ENCODE results near the gene FNDC11.
A peak's percentile ranks its signal among the peaks of the same experiment; 100 is the strongest.

FNDC11 gene

GRCh38 chr20:63540417-63541186 lies 13.4 kb upstream of the FNDC11 start:
- DNase-seq, result no peak

DNA sequence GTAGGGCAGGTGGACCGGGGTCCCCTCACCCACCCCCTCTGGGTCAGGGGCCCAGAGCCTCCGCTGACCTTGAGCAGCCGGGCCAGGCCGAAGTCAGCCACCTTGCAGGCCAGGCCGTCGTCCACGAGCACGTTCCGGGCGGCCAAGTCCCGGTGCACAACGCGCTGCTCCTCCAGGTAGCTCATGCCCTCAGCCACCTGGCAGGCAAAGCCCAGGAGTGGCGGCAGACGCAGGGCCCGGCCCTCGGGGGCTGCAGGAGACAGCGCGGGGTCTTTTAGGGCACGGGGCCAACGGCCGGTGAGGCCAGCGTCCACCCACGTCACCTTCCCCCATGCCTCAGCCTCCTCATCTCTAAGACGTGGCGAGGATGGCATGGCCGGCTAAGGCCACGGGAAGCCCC lies 12.6 kb upstream of the FNDC11 start:
- DNase-seq, result no peak

- no peak for DNase-seq
Observed at GRCh38 chr20:63542031-63542559, 11.9 kb upstream of the FNDC11 start.

DNA sequence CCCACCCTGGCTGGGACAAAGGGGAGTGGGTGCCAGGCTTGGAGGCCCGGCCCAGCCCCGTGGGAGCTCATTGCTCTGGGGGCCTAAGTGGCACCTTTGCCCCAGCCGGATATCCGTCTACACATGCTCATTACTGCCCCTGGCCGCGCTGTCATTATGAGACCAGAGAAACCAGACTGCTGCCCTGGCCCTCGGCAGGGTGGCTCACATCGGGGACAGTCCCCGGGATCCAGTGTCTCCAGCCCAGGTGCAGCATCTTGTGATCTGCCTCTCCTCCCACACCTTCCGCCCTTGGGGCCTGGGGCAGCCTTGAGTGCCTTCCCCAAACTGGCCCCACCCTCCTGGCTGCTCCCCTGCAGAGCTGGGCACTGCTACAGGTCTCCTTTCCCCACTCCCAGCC lies 11.3 kb upstream of the FNDC11 start:
- DNase-seq, result no peak

- no peak for DNase-seq
Observed at GRCh38 chr20:63543131-63543530, 10.8 kb upstream of the FNDC11 start.

DNA sequence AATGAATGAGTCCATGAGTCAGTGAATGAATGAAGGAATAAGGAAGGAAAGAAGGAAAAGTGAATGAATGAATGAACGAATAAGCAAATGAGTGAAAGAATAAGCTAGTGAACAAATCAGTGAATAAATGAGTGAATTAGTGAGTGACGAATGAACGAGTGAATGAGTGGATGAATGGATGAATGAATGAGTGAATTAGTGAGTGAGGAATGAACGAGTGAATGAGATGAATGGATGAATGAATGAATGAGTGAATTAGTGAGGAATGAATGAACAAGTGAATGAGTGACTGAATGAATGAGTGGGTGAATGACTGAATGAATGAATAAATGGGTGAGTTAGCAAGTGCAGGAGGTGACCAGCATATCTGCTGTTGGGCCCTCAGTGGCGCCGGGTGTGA lies 10.2 kb upstream of the FNDC11 start:
- no peak for DNase-seq

DNA sequence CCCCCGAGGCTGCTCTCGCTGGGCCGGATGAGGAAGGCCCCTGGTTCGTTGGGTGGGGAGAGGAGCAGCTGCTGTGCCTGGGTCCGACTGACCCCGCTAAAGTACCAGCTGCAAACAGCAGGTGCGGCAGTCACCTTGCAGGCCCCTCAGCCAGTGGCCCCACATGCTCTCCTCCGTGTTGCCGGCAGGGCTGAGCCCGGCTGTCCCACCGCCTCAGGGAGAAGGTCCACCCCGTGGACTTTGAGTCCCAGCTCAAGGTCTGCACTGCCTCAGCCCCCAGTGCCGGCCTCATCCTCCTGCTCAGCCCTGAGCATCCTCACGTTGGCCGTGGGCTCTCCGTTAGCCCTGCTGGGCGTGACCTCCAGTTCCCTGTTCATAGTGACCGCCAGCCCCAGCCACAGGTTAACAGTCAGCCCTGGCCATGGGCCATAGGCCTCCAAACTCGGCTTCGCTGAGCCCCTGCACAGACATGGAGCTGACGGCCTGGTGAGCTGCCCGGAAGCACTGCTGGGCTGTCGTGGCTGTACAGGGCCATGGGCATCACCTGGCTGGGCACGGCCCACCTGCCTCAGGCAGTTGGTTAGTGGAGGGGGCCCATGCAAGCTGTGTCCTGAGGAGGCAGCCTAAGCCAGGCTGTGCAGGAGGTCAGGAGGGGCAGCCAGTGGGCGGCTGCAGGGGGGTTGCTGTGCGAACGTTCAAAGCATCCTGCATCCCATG lies 9.6 kb upstream of the FNDC11 start:
- DNase-seq, result no peak

DNA sequence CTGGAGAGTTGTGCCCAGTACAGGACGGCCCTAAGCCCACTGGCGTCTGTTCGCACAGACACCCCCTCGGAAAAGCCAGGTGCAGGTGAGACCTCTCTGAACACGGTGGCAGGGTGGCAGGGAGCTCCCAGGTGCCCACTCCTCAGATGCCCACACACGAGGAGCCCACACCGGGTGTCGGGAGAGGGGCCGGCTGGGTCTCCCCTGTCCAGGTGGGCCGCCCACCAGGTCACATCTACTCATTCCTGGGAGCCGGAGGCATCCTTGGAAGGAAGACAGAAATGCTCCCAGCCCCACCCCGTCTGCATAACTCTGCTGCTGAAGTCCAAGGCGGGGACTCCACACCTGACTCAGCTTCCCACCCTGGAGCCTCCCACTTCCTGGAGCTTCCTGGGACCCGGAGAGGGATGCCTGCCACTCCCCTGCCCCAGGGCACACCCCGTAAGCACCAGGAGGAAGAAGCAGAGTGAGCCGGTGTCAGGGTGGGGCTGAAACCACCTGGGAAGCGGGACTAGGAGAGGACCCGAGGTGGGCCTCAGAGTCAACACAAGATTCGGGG lies 8.9 kb upstream of the FNDC11 start:
- DNase-seq, result no peak

- no peak for DNase-seq
Observed at GRCh38 chr20:63545814-63546213, 8.1 kb upstream of the FNDC11 start.

- DNase-seq, result no peak
Observed at GRCh38 chr20:63546256-63546955, 7.6 kb upstream of the FNDC11 start.

DNA sequence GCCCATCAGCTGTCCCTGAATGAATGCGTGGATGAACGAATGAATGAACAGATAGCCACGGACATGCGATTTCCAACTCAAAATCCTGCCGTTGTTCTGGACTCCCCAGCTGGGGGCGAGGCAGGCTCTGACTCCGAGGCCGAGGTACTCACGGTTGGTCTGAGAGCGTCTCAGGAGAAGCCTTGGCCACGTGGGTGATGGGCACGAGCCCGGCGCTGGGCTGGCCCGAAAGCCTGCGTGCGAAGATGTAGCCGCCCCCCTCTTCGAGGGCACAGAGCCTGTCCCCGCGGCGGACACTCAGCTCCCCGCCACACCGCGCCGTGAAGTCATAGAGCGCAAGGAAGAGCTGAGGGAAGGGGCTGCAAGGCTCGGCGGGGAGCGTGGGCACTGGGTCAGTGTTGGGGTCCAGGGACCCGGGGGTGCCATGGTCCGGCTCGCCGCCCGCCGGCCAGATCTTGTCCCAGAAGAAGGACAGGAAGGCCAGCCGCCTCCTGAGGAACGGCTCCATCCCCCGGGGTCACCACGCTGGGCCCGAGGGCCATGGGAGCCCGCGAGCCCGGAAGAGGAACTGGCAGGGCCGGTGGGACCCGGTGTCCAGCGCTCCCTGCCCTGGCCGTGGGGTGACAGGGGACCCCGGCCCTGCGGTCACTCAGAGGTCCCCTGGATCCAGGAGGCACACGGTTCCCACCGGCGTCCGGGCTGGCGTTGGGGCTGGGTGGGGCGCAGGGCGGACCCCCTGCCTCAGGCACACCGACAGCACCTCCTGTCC lies 6.8 kb upstream of the FNDC11 start:
- no peak for DNase-seq

- DNase-seq, result no peak
Observed at GRCh38 chr20:63547725-63548480, 6.1 kb upstream of the FNDC11 start, which contains the start of gene SRMS. TSS of gene SRMS (minus strand) at chr20:63547749. CDS start at chr20:63547463, 286 bp downstream.

GRCh38 chr20:63548542-63548941 lies 5.4 kb upstream of the FNDC11 start:
- no peak for DNase-seq

- no peak for DNase-seq
Observed at GRCh38 chr20:63549019-63549418, 4.9 kb upstream of the FNDC11 start.

DNA sequence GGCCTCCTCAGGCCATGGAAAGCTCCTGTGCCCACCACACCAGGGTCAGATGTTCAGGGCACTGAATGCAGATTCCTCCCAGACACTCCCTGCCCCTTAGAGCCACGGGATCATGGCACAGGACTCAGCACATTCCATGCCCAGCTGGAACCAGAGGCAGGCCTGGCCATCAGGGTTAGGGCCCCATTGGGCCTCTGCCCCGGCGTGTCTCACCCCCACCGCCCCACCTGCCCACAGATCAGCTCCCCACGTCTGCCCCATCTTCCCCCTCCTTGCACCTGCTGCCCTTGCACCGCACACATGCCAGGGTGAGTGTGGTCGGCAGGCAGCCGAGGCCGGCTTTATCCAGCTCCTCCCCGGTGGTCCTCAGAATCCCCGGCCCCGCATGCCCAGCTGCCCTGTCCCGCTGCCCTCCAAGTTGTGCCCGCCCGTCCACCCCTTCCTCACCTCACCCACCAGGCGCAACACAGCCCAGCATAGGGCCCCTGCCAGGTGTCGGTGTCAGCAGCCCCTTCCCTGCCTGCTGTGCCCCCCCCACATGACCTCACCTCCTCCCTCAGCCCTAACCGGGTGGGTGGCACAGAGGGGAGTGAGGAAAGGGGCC lies 4.2 kb upstream of the FNDC11 start:
- DNase-seq, result no peak

DNA sequence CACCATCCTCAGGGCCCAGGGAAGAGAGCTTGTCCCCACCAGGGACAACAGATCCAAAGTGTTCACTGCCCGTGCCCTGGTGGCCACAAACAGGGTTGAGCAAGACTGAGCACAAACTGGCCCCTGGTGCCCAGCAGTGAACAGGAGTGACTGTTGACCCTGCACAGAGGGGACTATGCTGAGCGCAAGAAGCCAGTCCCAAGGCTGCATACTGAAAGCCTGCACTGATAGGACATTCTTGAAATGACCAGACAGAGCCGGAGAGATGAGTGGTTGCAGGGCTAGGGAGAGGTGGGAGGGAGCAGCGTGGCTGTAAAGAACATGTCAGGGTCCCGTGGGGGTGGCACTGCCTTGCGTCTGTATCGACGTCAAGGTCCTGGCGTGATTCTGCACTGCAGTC lies 2.9 kb upstream of the FNDC11 start:
- DNase-seq, result no peak

- DNase-seq, result peak in 1 of 2 donors; percentile 20
Observed at GRCh38 chr20:63552481-63553249, 1.3 kb upstream of the FNDC11 start.

- peak; percentile 81 to 89 for DNase-seq
Observed at GRCh38 chr20:63553251-63553932, 567 bp upstream of the FNDC11 start.
